Astrocyte (in vitro differentiated cells and primary cell): Measurements from ENCODE around the gene MAP3K10. TPM values are rescaled to one million over a fixed set of nuclear protein-coding genes. Genes with fewer than 3 reads are reported as not detected.
"Not testable (repeated sequence)": the region's sequence is repeated elsewhere in the genome, so short reads cannot be mapped to it uniquely, and the experiment has no call there.

Experiments used
- DNase-seq: peaks from one replicate; pipeline ENCODE4 v3.0.0-alpha.2; 2010; ENCODE audit warnings: low read depth
- FAIRE-seq: peaks from 2 replicates; lab custom pipeline; 2011; peaks lifted over from hg19 to GRCh38; lab: Jason Lieb, UNC
- H2AFZ ChIP-seq: 2 replicates; pipeline ENCODE4 v1.6.0; 2012; ENCODE audit warnings: low read depth, low read length, inconsistent platforms
- H3K27ac ChIP-seq: 2 replicates; pipeline ENCODE4 v1.5.1; 2011; ENCODE audit warnings: low read depth, low read length, inconsistent platforms
- H3K27me3 ChIP-seq: 2 replicates; pipeline ENCODE4 v1.6.0; 2011; ENCODE audit warnings: low read length, inconsistent platforms; ENCODE audit not compliant: insufficient read depth
- H3K36me3 ChIP-seq: 2 replicates; pipeline ENCODE4 v1.5.1; 2011; ENCODE audit warnings: low read length, inconsistent platforms; ENCODE audit not compliant: insufficient read depth
- H3K4me1 ChIP-seq: 2 replicates; pipeline ENCODE4 v1.5.1; 2011; ENCODE audit warnings: low read length, inconsistent platforms; ENCODE audit not compliant: insufficient read depth
- H3K4me2 ChIP-seq: 2 replicates; pipeline ENCODE4 v1.6.0; 2012; ENCODE audit warnings: low read length, inconsistent platforms
- H3K4me3 ChIP-seq: 2 replicates; pipeline ENCODE4 v1.5.1; 2011; ENCODE audit warnings: low read depth, mild to moderate bottlenecking, low read length, inconsistent platforms; ENCODE audit not compliant: insufficient read depth
- H3K79me2 ChIP-seq: 2 replicates; pipeline ENCODE4 v1.6.0; 2012; ENCODE audit warnings: mild to moderate bottlenecking, low read length, inconsistent platforms; ENCODE audit not compliant: insufficient read depth
- H3K9ac ChIP-seq: 2 replicates; pipeline ENCODE4 v1.6.0; 2012; ENCODE audit warnings: mild to moderate bottlenecking, low read length, inconsistent platforms
- H3K9me3 ChIP-seq: 2 replicates; pipeline ENCODE4 v1.5.1; 2012; ENCODE audit warnings: low read depth, mild to moderate bottlenecking, low read length, inconsistent platforms; ENCODE audit not compliant: insufficient read depth
- H4K20me1 ChIP-seq: 2 replicates; pipeline ENCODE4 v1.6.0; 2012; ENCODE audit warnings: low read length, inconsistent platforms; ENCODE audit not compliant: insufficient read depth
- H3K27ac Mint-ChIP-seq: one replicate; pipeline ENCODE4 v1.8.0; 2021; ENCODE audit warnings: mild to moderate bottlenecking, mixed read lengths; ENCODE audit not compliant: unreplicated experiment
- H3K27me3 Mint-ChIP-seq: one replicate; pipeline ENCODE4 v1.8.0; 2021; ENCODE audit warnings: low read depth, mixed read lengths; ENCODE audit not compliant: unreplicated experiment
- H3K36me3 Mint-ChIP-seq: one replicate; pipeline ENCODE4 v1.8.0; 2021; ENCODE audit warnings: low read depth, mixed read lengths; ENCODE audit not compliant: unreplicated experiment
- H3K4me1 Mint-ChIP-seq: one replicate; pipeline ENCODE4 v1.8.0; 2021; ENCODE audit warnings: low read depth, mixed read lengths; ENCODE audit not compliant: unreplicated experiment
- H3K4me3 Mint-ChIP-seq: one replicate; pipeline ENCODE4 v1.8.0; 2021; ENCODE audit warnings: mild to moderate bottlenecking, moderate library complexity, mixed read lengths; ENCODE audit not compliant: unreplicated experiment
- H3K9me3 Mint-ChIP-seq: one replicate; pipeline ENCODE4 v1.8.0; 2021; ENCODE audit warnings: mild to moderate bottlenecking, mixed read lengths; ENCODE audit not compliant: unreplicated experiment
- CTCF ChIP-seq: IDR thresholded peaks from 2 replicates; pipeline ENCODE4 v1.5.1; 2011; ENCODE audit warnings: low read depth, mild to moderate bottlenecking, inconsistent platforms, low read length, moderate library complexity; ENCODE audit not compliant: insufficient read depth
- EZH2 ChIP-seq: IDR thresholded peaks from 2 replicates; pipeline ENCODE4 v1.6.1; 2012; ENCODE audit warnings: mild to moderate bottlenecking, low read length, inconsistent platforms; ENCODE audit not compliant: insufficient read depth
- total RNA-seq: library from RNA; stranded (reverse); gene quantifications from 2 replicates; pipeline ENCODE4 v1.2.1, GENCODE V29; 2021

The MAP3K10 gene
- total RNA-seq, 1 donor from 2014 or later, result 17.2 TPM

GRCh38 chr19:40143612-40144011 is 47.6 kb upstream of the MAP3K10 start:
- H3K79me2 ChIP-seq, result no peaks in the 10 kb centered on the region
- no peak overlapping the region for H3K27ac Mint-ChIP-seq
- no peak overlapping the region for H2AFZ ChIP-seq
- H3K4me1 Mint-ChIP-seq, result peaks cover 9% of the 10 kb centered on the region
- no peak for TF ChIP-seq CTCF
- TF ChIP-seq EZH2, result no peak
- no peak for DNase-seq
- H3K4me2 ChIP-seq, result no peak overlapping the region
- H3K27me3 Mint-ChIP-seq, result peaks cover 10% of the 10 kb centered on the region
- no peaks in the 10 kb centered on the region for H3K27me3 ChIP-seq
- no peak overlapping the region for H3K27ac ChIP-seq
- no peak overlapping the region for H3K4me3 ChIP-seq
- no peak overlapping the region for H3K4me3 Mint-ChIP-seq
- H4K20me1 ChIP-seq, result no peaks in the 10 kb centered on the region
- H3K36me3 Mint-ChIP-seq, result peaks cover 2% of the 10 kb centered on the region
- no peak overlapping the region for H3K9ac ChIP-seq
- no peaks in the 10 kb centered on the region for H3K9me3 ChIP-seq
- H3K4me1 ChIP-seq, result peaks cover 6% of the 10 kb centered on the region
- FAIRE-seq, result no peak
- no peaks in the 10 kb centered on the region for H3K36me3 ChIP-seq
- H3K9me3 Mint-ChIP-seq, result no peaks in the 10 kb centered on the region

GRCh38 chr19:40144151-40144550 is 47.1 kb upstream of the MAP3K10 start:
- Histone ChIP-seq H3K4me2 (no peak overlapping the region), H2AFZ (no peak overlapping the region), H3K9me3 (no peaks in the 10 kb centered on the region), H3K79me2 (no peaks in the 10 kb centered on the region), H3K36me3 (no peaks in the 10 kb centered on the region), H3K4me1 (peaks cover 6% of the 10 kb centered on the region), H4K20me1 (no peaks in the 10 kb centered on the region), H3K9ac (no peak overlapping the region), H3K4me3 (no peak overlapping the region), H3K27me3 (no peaks in the 10 kb centered on the region), H3K27ac (no peak overlapping the region)
- FAIRE-seq, result no peak
- Mint-ChIP-seq H3K4me3 (no peak overlapping the region), H3K27ac (no peak overlapping the region), H3K4me1 (peaks cover 9% of the 10 kb centered on the region), H3K9me3 (no peaks in the 10 kb centered on the region), H3K36me3 (peaks cover 2% of the 10 kb centered on the region), H3K27me3 (peaks cover 10% of the 10 kb centered on the region)
- no peak for DNase-seq
- TF ChIP-seq EZH2 (no peak), CTCF (no peak)

- no peak overlapping the region for H3K4me2 ChIP-seq
- H3K27ac ChIP-seq, result no peak overlapping the region
- DNase-seq (no peak), FAIRE-seq (no peak)
- H3K4me3 ChIP-seq, result no peak overlapping the region
- Mint-ChIP-seq H3K4me1 (peaks cover 9% of the 10 kb centered on the region), H3K36me3 (peaks cover 2% of the 10 kb centered on the region), H3K27me3 (peaks cover 12% of the 10 kb centered on the region), H3K27ac (no peak overlapping the region), H3K4me3 (no peak overlapping the region), H3K9me3 (peaks cover 4% of the 10 kb centered on the region)
- no peaks in the 10 kb centered on the region for H3K27me3 ChIP-seq
- no peaks in the 10 kb centered on the region for H3K79me2 ChIP-seq
- no peaks in the 10 kb centered on the region for H3K36me3 ChIP-seq
- TF ChIP-seq EZH2 (no peak), CTCF (no peak)
- H3K4me1 ChIP-seq, result peaks cover 6% of the 10 kb centered on the region
- H2AFZ ChIP-seq, result no peak overlapping the region
- no peaks in the 10 kb centered on the region for H4K20me1 ChIP-seq
- no peaks in the 10 kb centered on the region for H3K9me3 ChIP-seq
- no peak overlapping the region for H3K9ac ChIP-seq
These were observed 46.1 kb upstream of the MAP3K10 start for GRCh38 chr19:40144947-40145748.

GRCh38 chr19:40145749-40146029 is 45.5 kb upstream of the MAP3K10 start:
- not testable (repeated sequence) for H3K27ac Mint-ChIP-seq, H3K27me3 ChIP-seq, H3K9me3 ChIP-seq, H3K9ac ChIP-seq, FAIRE-seq, H3K4me3 ChIP-seq, H3K4me1 ChIP-seq, H3K79me2 ChIP-seq, H3K4me3 Mint-ChIP-seq, H3K36me3 ChIP-seq, H3K9me3 Mint-ChIP-seq, H4K20me1 ChIP-seq, H2AFZ ChIP-seq, H3K27ac ChIP-seq, H3K4me1 Mint-ChIP-seq, H3K4me2 ChIP-seq, H3K36me3 Mint-ChIP-seq, DNase-seq
- H3K27me3 Mint-ChIP-seq, result peaks cover 12% of the 10 kb centered on the region
